ENCODE measurements around the gene DNASE2B. TPM values are rescaled to one million over a fixed set of nuclear protein-coding genes. Genes with fewer than 3 reads are reported as not detected.

The DNASE2B gene
- total and polyA plus RNA-seq, 2 donors from 2014 or later: not detected

GRCh38 chr1:84361796-84362195 is 36.5 kb upstream of the DNASE2B start:
- intact Hi-C loops (cut with DNase I): no loop called here
- no peaks in the 10 kb centered on the region for H3K36me3 ChIP-seq (ENCODE audit: control insufficient read depth in 2 of 3, insufficient read depth in 3 of 3, low read length in 3 of 3)
- TF ChIP-seq, protein P1, sequence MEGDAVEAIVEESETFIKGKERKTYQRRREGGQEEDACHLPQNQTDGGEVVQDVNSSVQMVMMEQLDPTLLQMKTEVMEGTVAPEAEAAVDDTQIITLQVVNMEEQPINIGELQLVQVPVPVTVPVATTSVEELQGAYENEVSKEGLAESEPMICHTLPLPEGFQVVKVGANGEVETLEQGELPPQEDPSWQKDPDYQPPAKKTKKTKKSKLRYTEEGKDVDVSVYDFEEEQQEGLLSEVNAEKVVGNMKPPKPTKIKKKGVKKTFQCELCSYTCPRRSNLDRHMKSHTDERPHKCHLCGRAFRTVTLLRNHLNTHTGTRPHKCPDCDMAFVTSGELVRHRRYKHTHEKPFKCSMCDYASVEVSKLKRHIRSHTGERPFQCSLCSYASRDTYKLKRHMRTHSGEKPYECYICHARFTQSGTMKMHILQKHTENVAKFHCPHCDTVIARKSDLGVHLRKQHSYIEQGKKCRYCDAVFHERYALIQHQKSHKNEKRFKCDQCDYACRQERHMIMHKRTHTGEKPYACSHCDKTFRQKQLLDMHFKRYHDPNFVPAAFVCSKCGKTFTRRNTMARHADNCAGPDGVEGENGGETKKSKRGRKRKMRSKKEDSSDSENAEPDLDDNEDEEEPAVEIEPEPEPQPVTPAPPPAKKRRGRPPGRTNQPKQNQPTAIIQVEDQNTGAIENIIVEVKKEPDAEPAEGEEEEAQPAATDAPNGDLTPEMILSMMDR (IDR thresholded peaks at IDR 0.05; ENCODE audit: borderline replicate concordance, extremely low read depth, insufficient read depth): no peak
- no peak overlapping the region for H3K9ac ChIP-seq (ENCODE audit: low read length in 3 of 3)
- H3K4me1 ChIP-seq (ENCODE audit: control insufficient read depth in 2 of 3, insufficient read depth in 2 of 3, low read depth in 1 of 3, low read length in 3 of 3): no peaks in the 10 kb centered on the region
- H3K4me3 ChIP-seq (ENCODE audit: low read length in 3 of 3): no peak overlapping the region
- H3K9me3 ChIP-seq (ENCODE audit: control insufficient read depth in 2 of 3, insufficient read depth in 1 of 3, low read length in 3 of 3): no peaks in the 10 kb centered on the region
- no peak overlapping the region for H3K27ac ChIP-seq (ENCODE audit: low read depth in 2 of 2, low read length in 2 of 2)
- FAIRE-seq: no peak
- no peak for DNase-seq
- no peaks in the 10 kb centered on the region for H3K27me3 ChIP-seq (ENCODE audit: control insufficient read depth, insufficient read depth, low read length)

- no peaks in the 10 kb centered on the region for H3K36me3 ChIP-seq (ENCODE audit: control insufficient read depth in 2 of 3, insufficient read depth in 3 of 3, low read length in 3 of 3)
- no peak for FAIRE-seq
- H3K27me3 ChIP-seq (ENCODE audit: control insufficient read depth, insufficient read depth, low read length): no peaks in the 10 kb centered on the region
- TF ChIP-seq, protein P1 (IDR thresholded peaks at IDR 0.05; ENCODE audit: borderline replicate concordance, extremely low read depth, insufficient read depth): no peak
- no peak overlapping the region for H3K4me3 ChIP-seq (ENCODE audit: low read length in 3 of 3)
- H3K27ac ChIP-seq (ENCODE audit: low read depth in 2 of 2, low read length in 2 of 2): no peak overlapping the region
- no peak for DNase-seq
- no peaks in the 10 kb centered on the region for H3K4me1 ChIP-seq (ENCODE audit: control insufficient read depth in 2 of 3, insufficient read depth in 2 of 3, low read depth in 1 of 3, low read length in 3 of 3)
- H3K9ac ChIP-seq (ENCODE audit: low read length in 3 of 3): no peak overlapping the region
- intact Hi-C loops (cut with DNase I): no loop called here
- no peaks in the 10 kb centered on the region for H3K9me3 ChIP-seq (ENCODE audit: control insufficient read depth in 2 of 3, insufficient read depth in 1 of 3, low read length in 3 of 3)
Observed at GRCh38 chr1:84363019-84363418, 35.3 kb upstream of the DNASE2B start.

GRCh38 chr1:84363622-84364021 is 34.7 kb upstream of the DNASE2B start:
- no peak overlapping the region for H3K27ac ChIP-seq (ENCODE audit: low read depth in 2 of 2, low read length in 2 of 2)
- intact Hi-C loops (cut with DNase I): no loop called here
- FAIRE-seq (no peak), DNase-seq (no peak)
- no peaks in the 10 kb centered on the region for H3K27me3 ChIP-seq (ENCODE audit: control insufficient read depth, insufficient read depth, low read length)
- no peaks in the 10 kb centered on the region for H3K36me3 ChIP-seq (ENCODE audit: control insufficient read depth in 2 of 3, insufficient read depth in 3 of 3, low read length in 3 of 3)
- H3K9me3 ChIP-seq (ENCODE audit: control insufficient read depth in 2 of 3, insufficient read depth in 1 of 3, low read length in 3 of 3): no peaks in the 10 kb centered on the region
- TF ChIP-seq, protein P1 (IDR thresholded peaks at IDR 0.05; ENCODE audit: borderline replicate concordance, extremely low read depth, insufficient read depth): no peak
- no peaks in the 10 kb centered on the region for H3K4me1 ChIP-seq (ENCODE audit: control insufficient read depth in 2 of 3, insufficient read depth in 2 of 3, low read depth in 1 of 3, low read length in 3 of 3)
- H3K4me3 ChIP-seq (ENCODE audit: low read length in 3 of 3): no peak overlapping the region
- no peak overlapping the region for H3K9ac ChIP-seq (ENCODE audit: low read length in 3 of 3)
